Measurements from ENCODE around the gene TEX13A. TPM values are rescaled to one million over a fixed set of nuclear protein-coding genes. Genes with fewer than 3 reads are reported as not detected.

TEX13A gene
- total and polyA plus RNA-seq, 2 experiments from 2014 or later, result 0.14 TPM; not detected in 1

DNA sequence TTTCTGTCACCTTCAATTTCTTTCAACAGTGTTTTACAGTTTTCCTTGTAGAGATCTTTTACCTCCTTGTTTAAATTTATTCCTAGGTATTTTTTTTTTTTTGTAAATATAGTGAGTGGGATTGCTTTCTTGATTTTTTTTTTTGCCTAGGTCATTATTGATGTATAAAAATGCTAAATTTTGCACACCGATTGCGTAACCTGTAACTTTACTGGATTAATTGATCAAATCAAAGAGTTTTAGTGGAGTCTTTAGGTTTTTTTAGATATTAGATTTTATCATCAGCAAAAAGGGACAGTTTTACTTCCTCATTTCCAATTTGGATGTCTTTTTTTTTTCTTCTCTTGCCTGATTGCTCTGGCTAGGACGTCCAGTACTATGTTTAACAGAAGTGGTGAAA is 40.9 kb downstream of the TEX13A start (continued):
- TF ChIP-seq EZH2phosphoT487 (IDR thresholded peaks at IDR 0.05; ENCODE audit: unreplicated experiment), result no peak
- TF ChIP-seq, protein P1, sequence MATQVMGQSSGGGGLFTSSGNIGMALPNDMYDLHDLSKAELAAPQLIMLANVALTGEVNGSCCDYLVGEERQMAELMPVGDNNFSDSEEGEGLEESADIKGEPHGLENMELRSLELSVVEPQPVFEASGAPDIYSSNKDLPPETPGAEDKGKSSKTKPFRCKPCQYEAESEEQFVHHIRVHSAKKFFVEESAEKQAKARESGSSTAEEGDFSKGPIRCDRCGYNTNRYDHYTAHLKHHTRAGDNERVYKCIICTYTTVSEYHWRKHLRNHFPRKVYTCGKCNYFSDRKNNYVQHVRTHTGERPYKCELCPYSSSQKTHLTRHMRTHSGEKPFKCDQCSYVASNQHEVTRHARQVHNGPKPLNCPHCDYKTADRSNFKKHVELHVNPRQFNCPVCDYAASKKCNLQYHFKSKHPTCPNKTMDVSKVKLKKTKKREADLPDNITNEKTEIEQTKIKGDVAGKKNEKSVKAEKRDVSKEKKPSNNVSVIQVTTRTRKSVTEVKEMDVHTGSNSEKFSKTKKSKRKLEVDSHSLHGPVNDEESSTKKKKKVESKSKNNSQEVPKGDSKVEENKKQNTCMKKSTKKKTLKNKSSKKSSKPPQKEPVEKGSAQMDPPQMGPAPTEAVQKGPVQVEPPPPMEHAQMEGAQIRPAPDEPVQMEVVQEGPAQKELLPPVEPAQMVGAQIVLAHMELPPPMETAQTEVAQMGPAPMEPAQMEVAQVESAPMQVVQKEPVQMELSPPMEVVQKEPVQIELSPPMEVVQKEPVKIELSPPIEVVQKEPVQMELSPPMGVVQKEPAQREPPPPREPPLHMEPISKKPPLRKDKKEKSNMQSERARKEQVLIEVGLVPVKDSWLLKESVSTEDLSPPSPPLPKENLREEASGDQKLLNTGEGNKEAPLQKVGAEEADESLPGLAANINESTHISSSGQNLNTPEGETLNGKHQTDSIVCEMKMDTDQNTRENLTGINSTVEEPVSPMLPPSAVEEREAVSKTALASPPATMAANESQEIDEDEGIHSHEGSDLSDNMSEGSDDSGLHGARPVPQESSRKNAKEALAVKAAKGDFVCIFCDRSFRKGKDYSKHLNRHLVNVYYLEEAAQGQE (IDR thresholded peaks at IDR 0.05; ENCODE audit: unreplicated experiment), result no peak
- no peak for TF ChIP-seq ZNF114 (CRISPR knock-in tag; IDR thresholded peaks at IDR 0.05)
- no peak for TF ChIP-seq JUNB (IDR thresholded peaks at IDR 0.05; ENCODE audit: unreplicated experiment)
- TF ChIP-seq, protein P2, sequence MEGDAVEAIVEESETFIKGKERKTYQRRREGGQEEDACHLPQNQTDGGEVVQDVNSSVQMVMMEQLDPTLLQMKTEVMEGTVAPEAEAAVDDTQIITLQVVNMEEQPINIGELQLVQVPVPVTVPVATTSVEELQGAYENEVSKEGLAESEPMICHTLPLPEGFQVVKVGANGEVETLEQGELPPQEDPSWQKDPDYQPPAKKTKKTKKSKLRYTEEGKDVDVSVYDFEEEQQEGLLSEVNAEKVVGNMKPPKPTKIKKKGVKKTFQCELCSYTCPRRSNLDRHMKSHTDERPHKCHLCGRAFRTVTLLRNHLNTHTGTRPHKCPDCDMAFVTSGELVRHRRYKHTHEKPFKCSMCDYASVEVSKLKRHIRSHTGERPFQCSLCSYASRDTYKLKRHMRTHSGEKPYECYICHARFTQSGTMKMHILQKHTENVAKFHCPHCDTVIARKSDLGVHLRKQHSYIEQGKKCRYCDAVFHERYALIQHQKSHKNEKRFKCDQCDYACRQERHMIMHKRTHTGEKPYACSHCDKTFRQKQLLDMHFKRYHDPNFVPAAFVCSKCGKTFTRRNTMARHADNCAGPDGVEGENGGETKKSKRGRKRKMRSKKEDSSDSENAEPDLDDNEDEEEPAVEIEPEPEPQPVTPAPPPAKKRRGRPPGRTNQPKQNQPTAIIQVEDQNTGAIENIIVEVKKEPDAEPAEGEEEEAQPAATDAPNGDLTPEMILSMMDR (conservative IDR thresholded peaks at IDR 0.05; ENCODE audit: low read depth in 2 of 2), result no peak
- no peak for TF ChIP-seq ZNF331 (CRISPR knock-in tag; IDR thresholded peaks at IDR 0.05; ENCODE audit: low read depth)

DNA sequence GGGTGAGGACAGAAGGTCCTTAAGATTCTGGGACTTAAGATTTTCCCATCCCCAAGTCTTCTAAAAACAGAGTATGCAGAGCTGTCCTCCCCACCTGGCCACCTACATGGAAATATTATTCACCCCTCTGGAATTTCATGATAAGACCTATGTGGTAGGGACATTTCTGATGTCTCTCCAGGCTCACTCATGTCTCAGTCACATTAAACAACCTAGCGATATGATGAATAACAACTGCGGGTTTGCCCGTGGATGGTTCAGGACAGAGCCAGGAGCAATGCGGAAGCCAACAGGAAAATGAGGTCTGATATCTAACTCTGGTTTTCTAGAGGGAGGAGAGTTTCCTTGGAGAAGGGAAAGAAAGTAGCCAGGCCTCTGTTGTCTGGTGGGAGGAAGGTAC is 47.4 kb downstream of the TEX13A start:
- Histone ChIP-seq H3K9me2 (ENCODE audit: insufficient read depth) (no peaks in the 10 kb centered on the region), H3K36me3 (ENCODE audit: insufficient read depth) (no peaks in the 10 kb centered on the region), H3K4me1 (ENCODE audit: insufficient read depth) (no peaks in the 10 kb centered on the region), H3K27ac (ENCODE audit: low read depth) (no peak overlapping the region), H3K79me2 (replicated peaks; ENCODE audit: insufficient read depth) (no peaks in the 10 kb centered on the region), H3K27me3 (ENCODE audit: insufficient read depth) (no peaks in the 10 kb centered on the region), H4K20me1 (replicated peaks; ENCODE audit: insufficient read depth) (no peaks in the 10 kb centered on the region), H2AFZ (no peak overlapping the region), H3K4me3 (no peak overlapping the region), H3F3A (replicated peaks; ENCODE audit: low read depth) (no peaks in the 10 kb centered on the region), H3K4me2 (no peak overlapping the region)
- no peaks in the 10 kb centered on the region for H3K36me3 Mint-ChIP-seq (ENCODE audit: low read depth)
- no peak overlapping the region for H3K4me3 Mint-ChIP-seq
- no peaks in the 10 kb centered on the region for H3K27me3 Mint-ChIP-seq (ENCODE audit: insufficient read depth, low read depth, poor library complexity)
- no peak for TF ChIP-seq NANOG (IDR thresholded peaks at IDR 0.05; ENCODE audit: borderline replicate concordance)
- TF ChIP-seq STAT1 (IDR thresholded peaks at IDR 0.05; ENCODE audit: unreplicated experiment), result no peak
- TF ChIP-seq, protein P2 (conservative IDR thresholded peaks at IDR 0.05; ENCODE audit: low read depth in 2 of 2), result no peak
- TF ChIP-seq, protein P3, sequence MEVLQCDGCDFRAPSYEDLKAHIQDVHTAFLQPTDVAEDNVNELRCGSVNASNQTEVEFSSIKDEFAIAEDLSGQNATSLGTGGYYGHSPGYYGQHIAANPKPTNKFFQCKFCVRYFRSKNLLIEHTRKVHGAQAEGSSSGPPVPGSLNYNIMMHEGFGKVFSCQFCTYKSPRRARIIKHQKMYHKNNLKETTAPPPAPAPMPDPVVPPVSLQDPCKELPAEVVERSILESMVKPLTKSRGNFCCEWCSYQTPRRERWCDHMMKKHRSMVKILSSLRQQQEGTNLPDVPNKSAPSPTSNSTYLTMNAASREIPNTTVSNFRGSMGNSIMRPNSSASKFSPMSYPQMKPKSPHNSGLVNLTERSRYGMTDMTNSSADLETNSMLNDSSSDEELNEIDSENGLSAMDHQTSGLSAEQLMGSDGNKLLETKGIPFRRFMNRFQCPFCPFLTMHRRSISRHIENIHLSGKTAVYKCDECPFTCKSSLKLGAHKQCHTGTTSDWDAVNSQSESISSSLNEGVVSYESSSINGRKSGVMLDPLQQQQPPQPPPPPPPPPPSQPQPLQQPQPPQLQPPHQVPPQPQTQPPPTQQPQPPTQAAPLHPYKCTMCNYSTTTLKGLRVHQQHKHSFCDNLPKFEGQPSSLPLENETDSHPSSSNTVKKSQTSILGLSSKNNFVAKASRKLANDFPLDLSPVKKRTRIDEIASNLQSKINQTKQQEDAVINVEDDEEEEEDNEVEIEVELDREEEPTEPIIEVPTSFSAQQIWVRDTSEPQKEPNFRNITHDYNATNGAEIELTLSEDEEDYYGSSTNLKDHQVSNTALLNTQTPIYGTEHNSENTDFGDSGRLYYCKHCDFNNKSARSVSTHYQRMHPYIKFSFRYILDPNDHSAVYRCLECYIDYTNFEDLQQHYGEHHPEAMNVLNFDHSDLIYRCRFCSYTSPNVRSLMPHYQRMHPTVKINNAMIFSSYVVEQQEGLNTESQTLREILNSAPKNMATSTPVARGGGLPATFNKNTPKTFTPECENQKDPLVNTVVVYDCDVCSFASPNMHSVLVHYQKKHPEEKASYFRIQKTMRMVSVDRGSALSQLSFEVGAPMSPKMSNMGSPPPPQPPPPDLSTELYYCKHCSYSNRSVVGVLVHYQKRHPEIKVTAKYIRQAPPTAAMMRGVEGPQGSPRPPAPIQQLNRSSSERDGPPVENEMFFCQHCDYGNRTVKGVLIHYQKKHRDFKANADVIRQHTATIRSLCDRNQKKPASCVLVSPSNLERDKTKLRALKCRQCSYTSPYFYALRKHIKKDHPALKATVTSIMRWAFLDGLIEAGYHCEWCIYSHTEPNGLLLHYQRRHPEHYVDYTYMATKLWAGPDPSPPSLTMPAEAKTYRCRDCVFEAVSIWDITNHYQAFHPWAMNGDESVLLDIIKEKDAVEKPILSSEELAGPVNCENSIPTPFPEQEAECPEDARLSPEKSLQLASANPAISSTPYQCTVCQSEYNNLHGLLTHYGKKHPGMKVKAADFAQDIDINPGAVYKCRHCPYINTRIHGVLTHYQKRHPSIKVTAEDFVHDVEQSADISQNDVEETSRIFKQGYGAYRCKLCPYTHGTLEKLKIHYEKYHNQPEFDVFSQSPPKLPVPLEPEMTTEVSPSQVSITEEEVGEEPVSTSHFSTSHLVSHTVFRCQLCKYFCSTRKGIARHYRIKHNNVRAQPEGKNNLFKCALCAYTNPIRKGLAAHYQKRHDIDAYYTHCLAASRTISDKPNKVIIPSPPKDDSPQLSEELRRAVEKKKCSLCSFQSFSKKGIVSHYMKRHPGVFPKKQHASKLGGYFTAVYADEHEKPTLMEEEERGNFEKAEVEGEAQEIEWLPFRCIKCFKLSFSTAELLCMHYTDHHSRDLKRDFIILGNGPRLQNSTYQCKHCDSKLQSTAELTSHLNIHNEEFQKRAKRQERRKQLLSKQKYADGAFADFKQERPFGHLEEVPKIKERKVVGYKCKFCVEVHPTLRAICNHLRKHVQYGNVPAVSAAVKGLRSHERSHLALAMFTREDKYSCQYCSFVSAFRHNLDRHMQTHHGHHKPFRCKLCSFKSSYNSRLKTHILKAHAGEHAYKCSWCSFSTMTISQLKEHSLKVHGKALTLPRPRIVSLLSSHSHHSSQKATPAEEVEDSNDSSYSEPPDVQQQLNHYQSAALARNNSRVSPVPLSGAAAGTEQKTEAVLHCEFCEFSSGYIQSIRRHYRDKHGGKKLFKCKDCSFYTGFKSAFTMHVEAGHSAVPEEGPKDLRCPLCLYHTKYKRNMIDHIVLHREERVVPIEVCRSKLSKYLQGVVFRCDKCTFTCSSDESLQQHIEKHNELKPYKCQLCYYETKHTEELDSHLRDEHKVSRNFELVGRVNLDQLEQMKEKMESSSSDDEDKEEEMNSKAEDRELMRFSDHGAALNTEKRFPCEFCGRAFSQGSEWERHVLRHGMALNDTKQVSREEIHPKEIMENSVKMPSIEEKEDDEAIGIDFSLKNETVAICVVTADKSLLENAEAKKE (CRISPR knock-in tag; IDR thresholded peaks at IDR 0.05), result no peak
- TF ChIP-seq, protein P4, sequence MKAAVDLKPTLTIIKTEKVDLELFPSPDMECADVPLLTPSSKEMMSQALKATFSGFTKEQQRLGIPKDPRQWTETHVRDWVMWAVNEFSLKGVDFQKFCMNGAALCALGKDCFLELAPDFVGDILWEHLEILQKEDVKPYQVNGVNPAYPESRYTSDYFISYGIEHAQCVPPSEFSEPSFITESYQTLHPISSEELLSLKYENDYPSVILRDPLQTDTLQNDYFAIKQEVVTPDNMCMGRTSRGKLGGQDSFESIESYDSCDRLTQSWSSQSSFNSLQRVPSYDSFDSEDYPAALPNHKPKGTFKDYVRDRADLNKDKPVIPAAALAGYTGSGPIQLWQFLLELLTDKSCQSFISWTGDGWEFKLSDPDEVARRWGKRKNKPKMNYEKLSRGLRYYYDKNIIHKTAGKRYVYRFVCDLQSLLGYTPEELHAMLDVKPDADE (IDR thresholded peaks at IDR 0.05), result no peak
- no peak for TF ChIP-seq CREB1 (CRISPR knock-in tag; IDR thresholded peaks at IDR 0.05; ENCODE audit: low read depth)
- no peak for DNase-seq (ENCODE audit: low spot score)
- no peaks in the 10 kb centered on the region for H3K4me1 Mint-ChIP-seq
- peaks cover 2% of the 10 kb centered on the region; the same call in 1 of the 3 replicates for H3K9me3 Mint-ChIP-seq
- no peak overlapping the region for H3K27ac Mint-ChIP-seq
- no peak for ATAC-seq
